SK-N-SH treated with all-trans-retinoic acid at 6 μM for 48 hours (cell line): ENCODE results near the gene COL4A2.

Experiments
- CSDC2 ChIP-seq: fragments of 250-450 bp; sonication (Bioruptor Pico); IDR thresholded peaks from 2 replicates; pipeline ENCODE4 v1.5.0; 2020; ENCODE audit warnings: mild to moderate bottlenecking, moderate library complexity
- OSR1 ChIP-seq: fragments of 250-450 bp; sonication (Bioruptor Pico); IDR thresholded peaks from 2 replicates; pipeline ENCODE4 v1.8.0; 2022; ENCODE audit warnings: moderate library complexity, mild to moderate bottlenecking, inconsistent platforms
- POU6F1 ChIP-seq: fragments of 250-450 bp; sonication (Bioruptor Pico); IDR thresholded peaks from 2 replicates; pipeline ENCODE4 v1.8.0; 2021; ENCODE audit warnings: low read depth, mild to moderate bottlenecking, moderate library complexity, borderline replicate concordance
- PPARA ChIP-seq: fragments of 250-450 bp; sonication (Bioruptor Pico); IDR thresholded peaks from 2 replicates; pipeline ENCODE4 v1.5.0; 2020; ENCODE audit warnings: mild to moderate bottlenecking, borderline replicate concordance
- RARB ChIP-seq: fragments of 250-450 bp; sonication (Bioruptor Pico); IDR thresholded peaks from 2 replicates; pipeline ENCODE4 v1.8.0; 2021; ENCODE audit warnings: mild to moderate bottlenecking, moderate library complexity
- TOX ChIP-seq: fragments of 250-450 bp; sonication (Bioruptor Pico); IDR thresholded peaks from 2 replicates; pipeline ENCODE4 v1.8.0; 2021; ENCODE audit warnings: mild to moderate bottlenecking, moderate library complexity, borderline replicate concordance
- ZFP3 ChIP-seq: fragments of 250-450 bp; sonication (Bioruptor Pico); IDR thresholded peaks from 2 replicates; pipeline ENCODE4 v1.5.0; 2020; ENCODE audit warnings: mild to moderate bottlenecking, moderate library complexity

GRCh38 chr13:110444226-110444653 is 137.2 kb downstream of the COL4A2 start:
- TF ChIP-seq ZFP3 (CRISPR knock-in tag), result no peak
- TF ChIP-seq POU6F1 (CRISPR knock-in tag), result no peak
- TF ChIP-seq TOX (CRISPR knock-in tag), result no peak
- TF ChIP-seq OSR1, result no peak
- TF ChIP-seq RARB (CRISPR knock-in tag), result no peak
- no peak for TF ChIP-seq PPARA (CRISPR knock-in tag)
- TF ChIP-seq CSDC2 (CRISPR knock-in tag), result no peak
